ENCODE measurements around the gene LAMA2.

Gene LAMA2

GRCh38 chr6:129517288-129517687, 634.4 kb downstream of the LAMA2 start:
- H3K4me2 ChIP-seq (ENCODE audit: low read length) = no peak overlapping the region
- H3K9me3 ChIP-seq (ENCODE audit: insufficient read depth, low read length) = no peaks in the 10 kb centered on the region
- no peaks in the 10 kb centered on the region for H3K27me3 ChIP-seq (ENCODE audit: low read depth, low read length)
- H3K4me3 ChIP-seq (ENCODE audit: low read length) = no peak overlapping the region
- H3K4me1 ChIP-seq (ENCODE audit: low read length) = peaks cover 6% of the 10 kb centered on the region; the same call in 1 of the 2 replicates
- no peak overlapping the region for H3K27ac ChIP-seq (ENCODE audit: low read length)
- H2AFZ ChIP-seq (ENCODE audit: low read depth, low read length) = no peak overlapping the region
- H3K79me2 ChIP-seq (ENCODE audit: low read length) = no peaks in the 10 kb centered on the region
- TF ChIP-seq CTCF (IDR thresholded peaks at IDR 0.05; ENCODE audit: low read depth, low read length) (no peak), EZH2phosphoT487 (IDR thresholded peaks at IDR 0.05; ENCODE audit: low read depth) (no peak)
- H3K9ac ChIP-seq (ENCODE audit: low read length) = no peak overlapping the region
- H4K20me1 ChIP-seq (ENCODE audit: insufficient read depth, low read length) = no peaks in the 10 kb centered on the region
- no peaks in the 10 kb centered on the region for H3K36me3 ChIP-seq (replicated peaks; ENCODE audit: low read depth, low read length)

GRCh38 chr6:129519750-129520149, 636.8 kb downstream of the LAMA2 start:
- Histone ChIP-seq H4K20me1 (ENCODE audit: insufficient read depth, low read length) (no peaks in the 10 kb centered on the region), H3K79me2 (ENCODE audit: low read length) (no peaks in the 10 kb centered on the region), H3K9ac (ENCODE audit: low read length) (no peak overlapping the region), H3K4me1 (ENCODE audit: low read length) (no peaks in the 10 kb centered on the region), H3K27me3 (ENCODE audit: low read depth, low read length) (no peaks in the 10 kb centered on the region), H2AFZ (ENCODE audit: low read depth, low read length) (no peak overlapping the region), H3K9me3 (ENCODE audit: insufficient read depth, low read length) (no peaks in the 10 kb centered on the region), H3K36me3 (replicated peaks; ENCODE audit: low read depth, low read length) (no peaks in the 10 kb centered on the region), H3K27ac (ENCODE audit: low read length) (no peak overlapping the region), H3K4me3 (ENCODE audit: low read length) (no peak overlapping the region), H3K4me2 (ENCODE audit: low read length) (no peak overlapping the region)
- no peak for TF ChIP-seq CTCF (IDR thresholded peaks at IDR 0.05; ENCODE audit: low read depth, low read length)
- TF ChIP-seq EZH2phosphoT487 (IDR thresholded peaks at IDR 0.05; ENCODE audit: low read depth) = no peak

GRCh38 chr6:129521946-129522345, 639.0 kb downstream of the LAMA2 start:
- TF ChIP-seq EZH2phosphoT487 (IDR thresholded peaks at IDR 0.05; ENCODE audit: low read depth) (no peak), CTCF (IDR thresholded peaks at IDR 0.05; ENCODE audit: low read depth, low read length) (no peak)
- no peak overlapping the region for H3K4me2 ChIP-seq (ENCODE audit: low read length)
- no peaks in the 10 kb centered on the region for H3K4me1 ChIP-seq (ENCODE audit: low read length)
- H3K27me3 ChIP-seq (ENCODE audit: low read depth, low read length) = no peaks in the 10 kb centered on the region
- no peaks in the 10 kb centered on the region for H3K79me2 ChIP-seq (ENCODE audit: low read length)
- H2AFZ ChIP-seq (ENCODE audit: low read depth, low read length) = no peak overlapping the region
- no peak overlapping the region for H3K9ac ChIP-seq (ENCODE audit: low read length)
- no peaks in the 10 kb centered on the region for H3K9me3 ChIP-seq (ENCODE audit: insufficient read depth, low read length)
- H4K20me1 ChIP-seq (ENCODE audit: insufficient read depth, low read length) = no peaks in the 10 kb centered on the region
- no peaks in the 10 kb centered on the region for H3K36me3 ChIP-seq (replicated peaks; ENCODE audit: low read depth, low read length)
- no peak overlapping the region for H3K27ac ChIP-seq (ENCODE audit: low read length)
- no peak overlapping the region for H3K4me3 ChIP-seq (ENCODE audit: low read length)

- Histone ChIP-seq H3K4me2 (ENCODE audit: low read length) (no peak overlapping the region), H4K20me1 (ENCODE audit: insufficient read depth, low read length) (no peaks in the 10 kb centered on the region), H3K9me3 (ENCODE audit: insufficient read depth, low read length) (no peaks in the 10 kb centered on the region), H3K79me2 (ENCODE audit: low read length) (no peaks in the 10 kb centered on the region), H3K27ac (ENCODE audit: low read length) (no peak overlapping the region), H3K9ac (ENCODE audit: low read length) (no peak overlapping the region), H3K4me3 (ENCODE audit: low read length) (no peak overlapping the region), H2AFZ (ENCODE audit: low read depth, low read length) (no peak overlapping the region), H3K4me1 (ENCODE audit: low read length) (no peaks in the 10 kb centered on the region), H3K27me3 (ENCODE audit: low read depth, low read length) (no peaks in the 10 kb centered on the region), H3K36me3 (replicated peaks; ENCODE audit: low read depth, low read length) (no peaks in the 10 kb centered on the region)
- no peak for TF ChIP-seq EZH2phosphoT487 (IDR thresholded peaks at IDR 0.05; ENCODE audit: low read depth)
- no peak for TF ChIP-seq CTCF (IDR thresholded peaks at IDR 0.05; ENCODE audit: low read depth, low read length)
Observed at GRCh38 chr6:129523816-129524215, 640.9 kb downstream of the LAMA2 start.
